GM18861 (cell line): ENCODE results near the gene TEX50.
"Not testable (repeated sequence)": the region's sequence is repeated elsewhere in the genome, so short reads cannot be mapped to it uniquely, and the experiment has no call there.

ENCODE experiments used
- ATAC-seq: cut with Tn5 transposase; IDR thresholded peaks from one replicate; pipeline ENCODE4 v1.9.1; 2021; ENCODE audit not compliant: unreplicated experiment

Gene TEX50

DNA sequence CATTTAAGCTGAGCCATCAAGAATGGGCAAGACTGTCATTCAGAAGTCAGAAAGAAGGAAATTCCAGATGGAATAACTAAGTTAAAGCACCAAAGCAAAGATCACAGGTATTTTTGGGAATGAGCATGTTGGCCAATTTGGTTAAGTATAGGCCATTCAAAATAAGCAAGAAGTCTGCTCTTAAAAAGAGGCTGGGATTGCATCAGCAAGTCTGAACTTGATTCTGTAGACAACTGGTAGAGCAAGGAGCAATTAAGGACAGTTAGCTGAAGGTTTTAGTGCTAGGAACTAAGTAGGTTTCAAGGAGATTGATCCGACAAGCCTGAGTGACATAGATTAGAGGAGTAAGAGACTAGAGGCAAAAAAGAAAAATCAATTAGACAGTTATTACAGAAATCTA, 26.1 kb downstream of the TEX50 start:
- ATAC-seq: no peak

- ATAC-seq: no peak
Observed at GRCh38 chr1:173661763-173662162, 26.6 kb downstream of the TEX50 start.

- ATAC-seq: no peak
Observed at GRCh38 chr1:173663159-173663558, 28.0 kb downstream of the TEX50 start.

DNA sequence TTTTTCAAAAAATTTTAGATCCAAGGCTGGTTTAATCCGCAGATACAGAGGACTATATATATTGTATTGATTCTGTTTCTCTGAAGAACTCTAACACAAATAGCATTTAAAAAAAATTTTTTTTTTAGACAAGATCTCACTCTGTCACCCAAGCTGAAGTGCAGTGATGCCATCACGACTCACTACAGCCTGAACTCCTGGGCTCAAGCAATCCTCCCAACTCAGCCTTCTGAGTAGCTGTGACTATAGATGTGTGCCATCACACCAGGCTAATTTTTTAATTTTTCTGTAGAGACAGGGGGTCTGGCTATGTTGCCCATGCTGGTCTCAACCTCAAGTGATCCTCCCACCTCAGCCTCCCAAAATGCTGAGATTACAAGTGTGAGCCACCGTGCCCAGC, 31.5 kb downstream of the TEX50 start:
- ATAC-seq: no peak

- no peak for ATAC-seq
Observed at GRCh38 chr1:173669491-173669941, 34.4 kb downstream of the TEX50 start, which contains the start of gene ANKRD45. TSS of gene ANKRD45 (minus strand) at chr1:173669851. CDS start at chr1:173659418, 10,433 bp downstream.

GRCh38 chr1:173674496-173674895, 39.4 kb downstream of the TEX50 start:
- not testable (repeated sequence) for ATAC-seq

- ATAC-seq: not testable (repeated sequence)
Observed at GRCh38 chr1:173680152-173680551, 45.0 kb downstream of the TEX50 start.

DNA sequence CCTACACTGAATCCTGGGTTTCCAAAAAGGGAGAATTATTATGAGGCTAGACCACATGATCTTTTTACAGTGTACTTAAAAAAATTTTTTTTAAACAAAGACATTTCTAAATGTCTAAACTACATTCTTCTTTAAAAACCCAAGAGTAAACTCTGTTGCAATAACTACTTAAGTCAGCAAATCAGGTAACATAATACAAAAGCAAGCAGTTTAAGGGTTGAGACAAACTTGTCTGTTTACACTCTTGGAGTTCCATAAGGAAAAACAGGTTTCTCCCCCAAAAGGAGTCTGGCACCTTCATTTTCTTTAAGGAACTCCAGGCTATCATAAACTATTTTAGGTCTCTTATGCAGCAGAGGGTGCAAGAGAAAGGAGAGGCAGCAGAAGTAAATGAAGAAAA, 47.0 kb downstream of the TEX50 start:
- no peak for ATAC-seq

- not testable (repeated sequence) for ATAC-seq
Observed at GRCh38 chr1:173683838-173684237, 48.7 kb downstream of the TEX50 start.

DNA sequence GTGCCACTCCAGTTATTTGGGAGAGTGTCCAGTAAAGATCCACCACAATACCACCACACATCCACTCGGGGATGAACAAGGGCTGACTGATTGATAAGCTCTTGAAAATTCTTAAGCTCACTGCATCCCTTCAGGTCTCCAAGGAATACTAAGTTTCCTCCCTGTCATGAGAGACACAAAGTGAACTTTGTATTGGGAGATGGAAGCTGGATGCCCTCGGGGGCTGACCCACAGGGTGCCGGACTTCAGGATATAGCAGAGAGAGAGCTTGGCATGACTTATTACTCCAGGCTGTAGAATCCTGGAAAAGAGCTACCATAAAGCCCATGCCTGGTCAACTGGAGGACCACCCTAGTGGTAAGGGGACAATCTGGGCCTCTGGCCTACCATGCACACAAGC, 50.0 kb downstream of the TEX50 start:
- ATAC-seq: not testable (repeated sequence)
